NOMO-1 (cell line): Measurements from ENCODE around the gene PRR29.
"Not testable (repeated sequence)": the region's sequence is repeated elsewhere in the genome, so short reads cannot be mapped to it uniquely, and the experiment has no call there.

Experiments
- DNase-seq, 2 experiments: peaks; one replicate each; lab custom pipeline; 2025; ENCODE audit not compliant: unreplicated experiment in 2 of 2; lab: John Stamatoyannopoulos, UW

Gene PRR29

GRCh38 chr17:63973930-63974593, 24.1 kb upstream of the PRR29 start:
- DNase-seq, result no peak

GRCh38 chr17:63974594-63975192, 23.5 kb upstream of the PRR29 start:
- no peak for DNase-seq

- DNase-seq, result no peak
Observed at GRCh38 chr17:63975541-63976092, 22.5 kb upstream of the PRR29 start.

GRCh38 chr17:63976702-63977101, 21.4 kb upstream of the PRR29 start:
- DNase-seq, result no peak

GRCh38 chr17:63978272-63979200, 19.6 kb upstream of the PRR29 start:
- DNase-seq, result no peak

- DNase-seq, result not testable (repeated sequence)
Observed at GRCh38 chr17:63982641-63983040, 15.5 kb upstream of the PRR29 start.

- no peak for DNase-seq
Observed at GRCh38 chr17:63983320-63983719, 14.8 kb upstream of the PRR29 start.

- no peak for DNase-seq
Observed at GRCh38 chr17:63984236-63984635, 13.9 kb upstream of the PRR29 start.

GRCh38 chr17:63984651-63985386, 13.3 kb upstream of the PRR29 start:
- DNase-seq, result peak; percentile 50 to 69

- no peak for DNase-seq
Observed at GRCh38 chr17:63985387-63986140, 12.6 kb upstream of the PRR29 start.

GRCh38 chr17:63986821-63987220, 11.3 kb upstream of the PRR29 start:
- no peak for DNase-seq

GRCh38 chr17:63987221-63988126, 10.7 kb upstream of the PRR29 start:
- DNase-seq, result no peak

- no peak for DNase-seq
Observed at GRCh38 chr17:63988127-63988478, 10.0 kb upstream of the PRR29 start.

- DNase-seq, result no peak
Observed at GRCh38 chr17:63988741-63989621, 9.2 kb upstream of the PRR29 start.

GRCh38 chr17:63989622-63990345, 8.4 kb upstream of the PRR29 start:
- no peak for DNase-seq

GRCh38 chr17:63991611-63992010, 6.5 kb upstream of the PRR29 start:
- DNase-seq, result no peak

GRCh38 chr17:63993368-63993985, 4.7 kb upstream of the PRR29 start:
- no peak for DNase-seq
